ENCODE results near the gene FAM222A. TPM values are rescaled to one million over a fixed set of nuclear protein-coding genes. Genes with fewer than 3 reads are reported as not detected.

FAM222A gene
- total RNA-seq, 1 experiment from 2014 or later, result 2.8 TPM

GRCh38 chr12:109753054-109753401, 39.4 kb downstream of the FAM222A start:
- no peak overlapping the region for H3K14ac ChIP-seq (ENCODE audit: insufficient read depth, low read length)
- H3K9me3 Mint-ChIP-seq, result peaks cover 6 to 12% of the 10 kb centered on the region in 2 experiments; a peak in 4 of 5 replicates
- no peak overlapping the region for H3T11ph ChIP-seq (ENCODE audit: low read length)
- no peak overlapping the region for H2BK5ac ChIP-seq (ENCODE audit: insufficient read length, low read length)
- no peak overlapping the region for H3K9ac ChIP-seq (ENCODE audit: extremely low read depth, insufficient read length, low read length)
- H2BK12ac ChIP-seq (ENCODE audit: insufficient read length, low read depth, low read length), result no peak overlapping the region
- H2BK20ac ChIP-seq (ENCODE audit: low read depth, low read length, poor library complexity, severe bottlenecking), result no peak overlapping the region
- H3K23me2 ChIP-seq (ENCODE audit: insufficient read length, low read depth, low read length, poor library complexity, severe bottlenecking), result no peaks in the 10 kb centered on the region
- H2AFZ ChIP-seq (ENCODE audit: low read length), result no peak overlapping the region
- H3K4ac ChIP-seq (ENCODE audit: low read depth, low read length), result no peak overlapping the region
- no peaks in the 10 kb centered on the region for H3K4me1 ChIP-seq (ENCODE audit: insufficient read depth, low read length)
- no peaks in the 10 kb centered on the region for H3K27me3 ChIP-seq (ENCODE audit: insufficient read depth, low read length)
- no peak overlapping the region for H3K4me3 Mint-ChIP-seq
- H3K79me1 ChIP-seq (ENCODE audit: insufficient read depth, low read depth, low read length, poor library complexity, severe bottlenecking), result no peaks in the 10 kb centered on the region
- no peak overlapping the region for H4K91ac ChIP-seq (ENCODE audit: insufficient read length, low read depth, low read length)
- peaks cover 0 to 7% (median 3%) of the 10 kb centered on the region in 3 experiments; a peak in 3 of 7 replicates for H3K36me3 Mint-ChIP-seq (ENCODE audit: insufficient read depth in 1 of 3, low read depth in 3 of 3)
- no peak overlapping the region for H3K27ac Mint-ChIP-seq
- no peaks in the 10 kb centered on the region for H3K9me3 ChIP-seq (ENCODE audit: control insufficient read depth, low read depth, low read length)
- WGBS (ENCODE audit: extremely low coverage, insufficient read length, low lambda C conversion rate), result no CpG with 5 or more reads among the region's 5 CpGs
- DNase-seq, result no peak
- H4K20me1 ChIP-seq (ENCODE audit: control insufficient read depth, insufficient read depth, insufficient read length), result no peaks in the 10 kb centered on the region
- TF ChIP-seq, protein P1, sequence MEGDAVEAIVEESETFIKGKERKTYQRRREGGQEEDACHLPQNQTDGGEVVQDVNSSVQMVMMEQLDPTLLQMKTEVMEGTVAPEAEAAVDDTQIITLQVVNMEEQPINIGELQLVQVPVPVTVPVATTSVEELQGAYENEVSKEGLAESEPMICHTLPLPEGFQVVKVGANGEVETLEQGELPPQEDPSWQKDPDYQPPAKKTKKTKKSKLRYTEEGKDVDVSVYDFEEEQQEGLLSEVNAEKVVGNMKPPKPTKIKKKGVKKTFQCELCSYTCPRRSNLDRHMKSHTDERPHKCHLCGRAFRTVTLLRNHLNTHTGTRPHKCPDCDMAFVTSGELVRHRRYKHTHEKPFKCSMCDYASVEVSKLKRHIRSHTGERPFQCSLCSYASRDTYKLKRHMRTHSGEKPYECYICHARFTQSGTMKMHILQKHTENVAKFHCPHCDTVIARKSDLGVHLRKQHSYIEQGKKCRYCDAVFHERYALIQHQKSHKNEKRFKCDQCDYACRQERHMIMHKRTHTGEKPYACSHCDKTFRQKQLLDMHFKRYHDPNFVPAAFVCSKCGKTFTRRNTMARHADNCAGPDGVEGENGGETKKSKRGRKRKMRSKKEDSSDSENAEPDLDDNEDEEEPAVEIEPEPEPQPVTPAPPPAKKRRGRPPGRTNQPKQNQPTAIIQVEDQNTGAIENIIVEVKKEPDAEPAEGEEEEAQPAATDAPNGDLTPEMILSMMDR (conservative IDR thresholded peaks at IDR 0.05), result no peak
- no peak overlapping the region for H4K5ac ChIP-seq (ENCODE audit: insufficient read length, low read depth, low read length)
- H3K27me3 Mint-ChIP-seq (ENCODE audit: low read depth), result no peaks in the 10 kb centered on the region; the same call in 1 of the 2 replicates
- H2AK5ac ChIP-seq (ENCODE audit: insufficient read length, low read length), result no peak overlapping the region
- no peak overlapping the region for H2BK120ac ChIP-seq (ENCODE audit: low read depth, low read length, poor library complexity, severe bottlenecking)
- H3K27ac ChIP-seq (ENCODE audit: insufficient read length, low read depth, low read length), result no peak overlapping the region
- H4K8ac ChIP-seq (replicated peaks; ENCODE audit: insufficient read length, low read depth, low read length), result no peak overlapping the region
- no peak overlapping the region for H3K56ac ChIP-seq (ENCODE audit: insufficient read length, low read depth, low read length)
- H3K18ac ChIP-seq (ENCODE audit: insufficient read length, low read depth, low read length), result no peak overlapping the region
- no peak overlapping the region for H3K23ac ChIP-seq (ENCODE audit: insufficient read length, low read depth, low read length)
- H3K79me2 ChIP-seq (ENCODE audit: insufficient read depth, low read length), result no peaks in the 10 kb centered on the region
- H3K4me2 ChIP-seq (ENCODE audit: insufficient read depth, insufficient read length, low read length), result no peak overlapping the region
- no peak overlapping the region for H2BK15ac ChIP-seq (ENCODE audit: low read depth, low read length)
- H3K4me1 Mint-ChIP-seq, result peaks cover 6 to 15% of the 10 kb centered on the region in 2 experiments

Data from H9 (cell line).